GM12864 (cell line): ENCODE measurements around the gene KMT2A.
"Not testable (repeated sequence)": the region's sequence is repeated elsewhere in the genome, so short reads cannot be mapped to it uniquely, and the experiment has no call there.

ENCODE experiments used
- DNase-seq: peaks from one replicate; pipeline ENCODE4 v3.0.0-alpha.2; 2011; ENCODE audit warnings: low read depth
- H3K4me3 ChIP-seq: 2 replicates; pipeline ENCODE4 v1.5.1; 2011; ENCODE audit warnings: mild to moderate bottlenecking, low read depth, low read length, control low read depth
- CTCF ChIP-seq: IDR thresholded peaks from 2 replicates; pipeline ENCODE4 v1.5.1; 2011; ENCODE audit warnings: low read depth, mild to moderate bottlenecking, moderate library complexity, low read length, control low read depth, inconsistent platforms; ENCODE audit errors: missing control alignments

The KMT2A gene

GRCh38 chr11:118406599-118407166 is 29.6 kb upstream of the KMT2A start:
- no peak for DNase-seq
- no peak overlapping the region for H3K4me3 ChIP-seq
- no peak for TF ChIP-seq CTCF

GRCh38 chr11:118410055-118410745 is 26.1 kb upstream of the KMT2A start:
- no peak for DNase-seq
- no peak for TF ChIP-seq CTCF
- H3K4me3 ChIP-seq: no peak overlapping the region

- DNase-seq: no peak
These were observed 24.8 kb upstream of the KMT2A start for GRCh38 chr11:118411530-118411929.

GRCh38 chr11:118412921-118413320 is 23.4 kb upstream of the KMT2A start:
- no peak overlapping the region for H3K4me3 ChIP-seq
- no peak for DNase-seq
- no peak for TF ChIP-seq CTCF

More at GRCh38 chr11:118411530-118411929, 24.8 kb upstream of the KMT2A start:
- no peak overlapping the region for H3K4me3 ChIP-seq
- no peak for TF ChIP-seq CTCF

- DNase-seq: no peak
- no peak overlapping the region for H3K4me3 ChIP-seq
- TF ChIP-seq CTCF: no peak
These were observed 21.1 kb upstream of the KMT2A start for GRCh38 chr11:118415062-118415738.

GRCh38 chr11:118415739-118416068 is 20.6 kb upstream of the KMT2A start:
- no peak for TF ChIP-seq CTCF
- H3K4me3 ChIP-seq: no peak overlapping the region
- no peak for DNase-seq

- DNase-seq, H3K4me3 ChIP-seq: not testable (repeated sequence)
These were observed 19.4 kb upstream of the KMT2A start for GRCh38 chr11:118416900-118417299.
